Brain microvascular endothelial cell (primary cell): Measurements from ENCODE around the gene CSF1.

Experiments
- DNase-seq: peaks from one replicate; pipeline ENCODE4 v3.0.0-alpha.2; 2020
- H3K27ac ChIP-seq: fragments of 250-450 bp; sonication (Bioruptor Pico); 2 replicates; pipeline ENCODE4 v1.5.1; 2020; ENCODE audit warnings: mild to moderate bottlenecking, moderate library complexity
- H3K27me3 ChIP-seq: fragments of 250-450 bp; sonication (Bioruptor Pico); replicated peaks from 2 replicates; pipeline ENCODE4 v1.5.1; 2020; ENCODE audit warnings: mild to moderate bottlenecking
- H3K36me3 ChIP-seq: fragments of 250-450 bp; sonication (Bioruptor Pico); replicated peaks from 2 replicates; pipeline ENCODE4 v1.5.1; 2020; ENCODE audit warnings: mild to moderate bottlenecking
- H3K4me3 ChIP-seq: 2 replicates; pipeline ENCODE4 v1.5.1; 2011; ENCODE audit warnings: low read depth, mild to moderate bottlenecking, control low read depth, low read length, moderate library complexity
- in situ Hi-C: cut with HindIII; loops from 2 replicates; pipeline ENCODE4 v1.10.0; 2017; ENCODE audit warnings: low sequenced_read_pairs, low pct_ligation_motif_present
- TF ChIP-seq, protein P1 (sequence below): IDR thresholded peaks from 2 replicates; pipeline ENCODE4 v1.5.1; 2011; ENCODE audit warnings: low read depth, mild to moderate bottlenecking, moderate library complexity, low read length, control low read depth, inconsistent platforms; ENCODE audit errors: missing control alignments

CSF1 gene

DNA sequence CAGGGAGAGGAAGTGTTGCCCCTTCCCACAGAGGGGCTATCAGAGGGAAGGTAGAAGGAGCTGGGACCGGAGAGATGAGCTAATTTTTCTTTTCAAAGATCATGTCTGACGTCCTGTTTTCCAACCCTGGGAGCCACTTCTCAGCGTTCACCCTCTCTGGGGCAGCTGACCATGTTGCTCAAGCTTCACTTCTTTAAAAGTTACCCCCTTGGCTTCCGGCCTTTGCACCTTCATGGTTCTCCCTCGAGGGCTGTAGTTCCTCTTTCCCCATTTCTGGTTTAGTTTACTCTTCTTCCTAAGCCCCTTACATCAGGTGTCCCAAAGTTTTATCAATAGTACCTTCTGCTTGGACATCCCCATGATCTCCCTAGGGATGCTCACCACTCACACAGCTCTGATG lies 23.8 kb upstream of the CSF1 start:
- in situ Hi-C loops = no loop called here
- Histone ChIP-seq H3K27me3 (no peaks in the 10 kb centered on the region), H3K36me3 (no peaks in the 10 kb centered on the region), H3K4me3 (no peak overlapping the region), H3K27ac (no peak overlapping the region)
- DNase-seq = no peak
- TF ChIP-seq, protein P1, sequence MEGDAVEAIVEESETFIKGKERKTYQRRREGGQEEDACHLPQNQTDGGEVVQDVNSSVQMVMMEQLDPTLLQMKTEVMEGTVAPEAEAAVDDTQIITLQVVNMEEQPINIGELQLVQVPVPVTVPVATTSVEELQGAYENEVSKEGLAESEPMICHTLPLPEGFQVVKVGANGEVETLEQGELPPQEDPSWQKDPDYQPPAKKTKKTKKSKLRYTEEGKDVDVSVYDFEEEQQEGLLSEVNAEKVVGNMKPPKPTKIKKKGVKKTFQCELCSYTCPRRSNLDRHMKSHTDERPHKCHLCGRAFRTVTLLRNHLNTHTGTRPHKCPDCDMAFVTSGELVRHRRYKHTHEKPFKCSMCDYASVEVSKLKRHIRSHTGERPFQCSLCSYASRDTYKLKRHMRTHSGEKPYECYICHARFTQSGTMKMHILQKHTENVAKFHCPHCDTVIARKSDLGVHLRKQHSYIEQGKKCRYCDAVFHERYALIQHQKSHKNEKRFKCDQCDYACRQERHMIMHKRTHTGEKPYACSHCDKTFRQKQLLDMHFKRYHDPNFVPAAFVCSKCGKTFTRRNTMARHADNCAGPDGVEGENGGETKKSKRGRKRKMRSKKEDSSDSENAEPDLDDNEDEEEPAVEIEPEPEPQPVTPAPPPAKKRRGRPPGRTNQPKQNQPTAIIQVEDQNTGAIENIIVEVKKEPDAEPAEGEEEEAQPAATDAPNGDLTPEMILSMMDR = no peak

DNA sequence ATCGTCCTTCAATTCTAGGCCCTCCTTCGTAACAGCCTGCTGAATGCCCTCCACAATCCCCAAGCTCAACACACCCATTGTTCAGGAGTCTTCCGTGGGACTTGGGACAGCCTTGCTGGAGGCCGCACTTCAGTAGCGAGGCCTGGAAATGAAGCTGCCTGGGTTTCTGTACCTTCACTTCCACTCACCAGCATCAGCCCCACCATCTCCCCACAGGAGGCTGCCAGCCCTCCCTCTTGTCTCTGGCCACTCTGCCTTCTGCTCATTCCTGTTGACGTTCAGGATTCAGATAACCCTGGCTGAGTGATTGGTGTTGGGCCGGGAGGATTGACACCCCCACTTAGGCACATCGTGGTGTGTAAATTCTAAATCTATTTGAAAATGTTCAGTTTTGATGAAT lies 23.4 kb upstream of the CSF1 start:
- Histone ChIP-seq H3K27ac (no peak overlapping the region), H3K4me3 (no peak overlapping the region), H3K36me3 (no peaks in the 10 kb centered on the region), H3K27me3 (no peaks in the 10 kb centered on the region)
- TF ChIP-seq, protein P1 = no peak
- in situ Hi-C loops = no loop called here
- no peak for DNase-seq

DNA sequence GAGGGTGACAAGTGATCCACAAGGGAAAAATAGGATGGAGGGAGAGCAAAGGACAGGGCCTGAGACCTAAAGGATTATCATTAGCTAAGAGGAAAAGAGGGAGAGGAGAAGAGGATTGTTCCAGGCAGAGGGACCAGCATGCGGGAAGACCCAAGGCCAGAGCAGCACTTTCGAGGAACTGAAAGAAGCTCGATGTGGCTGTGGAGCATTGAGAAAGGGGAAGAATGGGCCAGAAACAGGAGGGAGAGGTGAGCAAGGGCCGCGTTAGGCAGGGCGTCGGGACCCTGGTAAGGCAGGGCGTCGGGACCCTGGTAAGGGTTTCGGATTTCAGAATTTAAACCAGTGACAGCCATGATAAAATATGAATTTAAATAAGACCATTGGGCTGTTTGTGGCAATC lies 22.8 kb upstream of the CSF1 start:
- Histone ChIP-seq H3K27me3 (no peaks in the 10 kb centered on the region), H3K36me3 (no peaks in the 10 kb centered on the region), H3K27ac (no peak overlapping the region), H3K4me3 (no peak overlapping the region)
- TF ChIP-seq, protein P1 = no peak
- no peak for DNase-seq
- in situ Hi-C loops = no loop called here

GRCh38 chr1:109889094-109889493 lies 21.6 kb upstream of the CSF1 start:
- no peaks in the 10 kb centered on the region for H3K36me3 ChIP-seq
- in situ Hi-C loops = no loop called here
- no peak overlapping the region for H3K4me3 ChIP-seq
- no peak for DNase-seq
- H3K27me3 ChIP-seq = no peaks in the 10 kb centered on the region
- H3K27ac ChIP-seq = no peak overlapping the region
- TF ChIP-seq, protein P1 = no peak

GRCh38 chr1:109890115-109890953 lies 20.3 kb upstream of the CSF1 start:
- in situ Hi-C loops = no loop called here
- Histone ChIP-seq H3K4me3 (no peak overlapping the region), H3K27ac (no peak overlapping the region), H3K27me3 (no peaks in the 10 kb centered on the region), H3K36me3 (no peaks in the 10 kb centered on the region)
- TF ChIP-seq, protein P1 = no peak
- no peak for DNase-seq

GRCh38 chr1:109891930-109892329 lies 18.7 kb upstream of the CSF1 start:
- Histone ChIP-seq H3K4me3 (no peak overlapping the region), H3K27ac (no peak overlapping the region), H3K36me3 (no peaks in the 10 kb centered on the region), H3K27me3 (no peaks in the 10 kb centered on the region)
- in situ Hi-C loops = no loop called here
- no peak for DNase-seq
- TF ChIP-seq, protein P1 = no peak
